Central memory CD8-positive, alpha-beta T cell (primary cell): ENCODE measurements around the gene CARD11.
A peak's percentile ranks its signal among the peaks of the same experiment; 100 is the strongest.

Source experiments
- ATAC-seq: fragments of 150-1000 bp; cut with Tn5 transposase; replicated peaks from 2 replicates; pipeline ENCODE4 v1.10.0; 2022; ENCODE audit warnings: mild to moderate bottlenecking, moderate FRiP score, moderate number of reproducible peaks; ENCODE audit not compliant: poor library complexity, severe bottlenecking; ENCODE audit errors: extremely low read depth
- DNase-seq, 2 donors: peaks; one replicate each; pipeline ENCODE4 v3.0.0; 2021; ENCODE audit warnings: low spot score in 2 of 2
- H3K27ac Mint-ChIP-seq: one replicate; pipeline ENCODE4 v1.8.0; 2022; ENCODE audit warnings: low read depth, mild to moderate bottlenecking, moderate library complexity, mixed read lengths
- H3K27me3 Mint-ChIP-seq: one replicate; pipeline ENCODE4 v1.8.0; 2022; ENCODE audit warnings: mixed read lengths
- H3K36me3 Mint-ChIP-seq: one replicate; pipeline ENCODE4 v1.8.0; 2022; ENCODE audit warnings: mild to moderate bottlenecking, moderate library complexity, mixed read lengths; ENCODE audit not compliant: insufficient read depth
- H3K4me1 Mint-ChIP-seq: one replicate; pipeline ENCODE4 v1.8.0; 2022; ENCODE audit warnings: mixed read lengths
- H3K4me3 Mint-ChIP-seq: one replicate; pipeline ENCODE4 v1.8.0; 2022; ENCODE audit warnings: mild to moderate bottlenecking, moderate library complexity, mixed read lengths
- H3K9me3 Mint-ChIP-seq: one replicate; pipeline ENCODE4 v1.8.0; 2022; ENCODE audit warnings: mixed read lengths

CARD11 gene

DNA sequence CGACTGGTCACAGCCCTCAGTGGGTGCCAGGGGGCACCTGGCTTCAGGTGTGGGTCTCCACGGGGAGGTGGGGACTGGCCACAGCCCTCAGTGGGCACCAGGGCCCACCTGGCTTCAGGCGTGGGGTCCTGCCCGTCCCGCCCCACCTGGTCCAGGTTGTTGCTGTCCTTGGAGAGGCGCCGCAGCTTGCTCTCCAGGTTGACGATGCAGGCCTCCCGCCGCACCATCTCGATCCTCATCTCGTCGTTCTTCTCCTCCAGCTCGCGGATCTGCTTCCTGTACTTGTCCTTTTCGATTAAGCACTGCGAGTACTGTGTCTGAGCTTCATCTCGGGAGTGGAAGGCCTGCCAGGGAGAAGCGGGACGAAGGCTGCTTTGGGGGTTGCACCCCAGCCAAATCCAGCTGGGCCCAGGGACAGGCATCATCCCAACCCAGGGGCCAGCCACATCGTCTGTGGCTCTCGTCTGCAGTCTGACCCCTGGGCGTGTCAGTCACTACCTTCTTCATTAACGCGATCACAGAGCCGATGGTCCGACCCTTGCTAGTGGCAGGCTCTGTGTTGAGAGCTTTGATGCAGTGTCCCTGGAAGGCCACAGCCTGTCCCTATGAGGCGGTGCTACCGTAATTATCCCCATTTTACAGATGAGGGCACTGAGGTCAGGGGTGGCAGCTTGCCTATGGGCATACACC lies 106.6 kb downstream of the CARD11 start:
- DNase-seq, result no peak
- Mint-ChIP-seq H3K4me1 (peaks cover 13% of the 10 kb centered on the region), H3K27me3 (no peaks in the 10 kb centered on the region), H3K4me3 (no peak overlapping the region), H3K27ac (no peak overlapping the region), H3K36me3 (peaks cover 65% of the 10 kb centered on the region), H3K9me3 (no peaks in the 10 kb centered on the region)
- no peak for ATAC-seq

DNA sequence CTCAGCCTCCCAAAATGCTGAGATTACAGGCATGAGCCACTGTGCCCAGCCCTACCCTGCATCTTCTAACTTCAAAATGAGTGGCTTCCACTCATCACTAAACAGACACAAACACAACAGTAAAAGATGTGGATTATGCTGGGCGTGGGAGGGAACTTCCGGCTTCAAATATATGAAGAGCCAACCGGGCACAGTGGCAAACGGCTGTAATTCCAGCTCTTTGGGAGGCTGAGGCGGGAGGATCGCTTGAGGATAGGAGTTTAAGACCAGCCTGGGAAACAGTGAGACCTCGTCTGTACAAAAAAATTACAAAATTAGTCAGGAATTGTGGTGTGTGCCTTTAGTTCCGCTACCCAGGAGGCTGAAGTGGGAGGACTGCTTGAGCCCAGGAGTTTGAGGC lies 107.4 kb downstream of the CARD11 start:
- H3K4me3 Mint-ChIP-seq, result no peak overlapping the region
- peaks cover 62% of the 10 kb centered on the region for H3K36me3 Mint-ChIP-seq

DNA sequence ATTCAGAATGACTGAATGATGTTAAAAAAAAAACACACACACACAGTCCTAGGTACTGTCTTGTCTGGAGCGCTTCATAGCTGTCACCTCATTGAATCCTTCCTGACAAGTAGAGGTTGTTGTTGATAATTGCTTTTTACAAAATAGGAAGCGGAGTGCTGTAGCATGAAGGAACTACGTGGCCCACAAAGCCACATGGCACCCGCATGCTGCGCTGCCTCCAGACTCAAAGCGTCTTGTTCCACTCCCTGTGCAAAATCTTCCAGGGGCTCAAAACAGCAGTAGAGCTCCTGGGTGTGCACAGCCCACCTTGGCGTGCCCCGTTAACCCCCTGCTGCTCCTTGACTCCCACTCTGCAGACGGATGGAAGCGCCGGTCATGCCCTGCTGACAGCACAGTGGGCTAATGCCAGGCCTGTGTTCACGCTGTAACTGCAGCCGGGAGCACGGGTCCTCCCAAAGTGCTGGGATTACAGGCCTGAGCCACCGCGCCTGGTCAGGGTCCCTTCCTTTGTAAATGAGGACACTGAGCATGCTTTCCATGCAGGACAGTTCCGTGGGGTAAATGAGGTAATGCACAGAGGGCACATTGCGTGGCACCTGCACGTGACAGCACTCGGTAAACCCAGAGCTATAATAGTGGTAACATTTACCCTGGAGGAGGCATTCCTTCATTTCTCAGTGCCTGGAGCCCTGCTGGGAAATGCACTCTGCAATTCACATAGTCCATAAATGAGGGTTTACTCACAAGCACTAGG lies 108.5 kb downstream of the CARD11 start:
- Mint-ChIP-seq H3K36me3 (peaks cover 63% of the 10 kb centered on the region), H3K4me1 (peaks cover 6% of the 10 kb centered on the region), H3K4me3 (no peak overlapping the region), H3K27me3 (no peaks in the 10 kb centered on the region), H3K9me3 (no peaks in the 10 kb centered on the region), H3K27ac (peak overlapping the region; percentile 89)
- ATAC-seq (no peak), DNase-seq (no peak)

More for the DNA sequence above, 107.4 kb downstream of the CARD11 start:
- H3K9me3 Mint-ChIP-seq, result no peaks in the 10 kb centered on the region
- DNase-seq, result no peak
- H3K27me3 Mint-ChIP-seq, result no peaks in the 10 kb centered on the region
- no peak for ATAC-seq
- H3K4me1 Mint-ChIP-seq, result peaks cover 13% of the 10 kb centered on the region
- no peak overlapping the region for H3K27ac Mint-ChIP-seq

DNA sequence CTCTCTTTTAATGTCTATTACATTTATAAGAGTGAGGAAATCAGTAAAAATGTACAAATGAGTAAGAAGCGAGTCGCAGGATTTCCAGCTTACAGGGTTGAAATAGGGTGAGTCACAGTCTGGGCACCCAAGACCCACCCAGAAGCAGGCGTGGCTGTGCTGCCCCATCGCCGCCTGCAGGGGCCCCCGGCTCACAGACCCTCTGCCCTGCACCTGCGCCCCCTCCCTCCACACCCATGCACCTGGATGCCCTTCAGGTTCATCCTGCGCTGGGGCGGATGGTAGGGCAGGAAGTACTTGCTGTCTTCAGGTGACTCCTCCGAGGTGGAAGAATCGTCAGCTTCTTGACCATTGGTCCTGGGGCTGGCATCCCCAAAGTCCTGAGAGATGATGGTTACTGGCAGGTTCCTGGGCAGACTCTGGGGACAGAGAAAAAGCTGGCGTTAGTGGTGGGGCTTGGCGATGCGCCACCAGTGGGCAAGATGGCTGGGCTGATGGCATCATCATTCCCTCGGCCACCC lies 109.4 kb downstream of the CARD11 start:
- no peaks in the 10 kb centered on the region for H3K4me1 Mint-ChIP-seq
- DNase-seq (no peak), ATAC-seq (no peak)
- peaks cover 60% of the 10 kb centered on the region for H3K36me3 Mint-ChIP-seq
- H3K27ac Mint-ChIP-seq, result peak overlapping the region; percentile 89
- no peak overlapping the region for H3K4me3 Mint-ChIP-seq
- H3K9me3 Mint-ChIP-seq, result no peaks in the 10 kb centered on the region
- H3K27me3 Mint-ChIP-seq, result no peaks in the 10 kb centered on the region

DNA sequence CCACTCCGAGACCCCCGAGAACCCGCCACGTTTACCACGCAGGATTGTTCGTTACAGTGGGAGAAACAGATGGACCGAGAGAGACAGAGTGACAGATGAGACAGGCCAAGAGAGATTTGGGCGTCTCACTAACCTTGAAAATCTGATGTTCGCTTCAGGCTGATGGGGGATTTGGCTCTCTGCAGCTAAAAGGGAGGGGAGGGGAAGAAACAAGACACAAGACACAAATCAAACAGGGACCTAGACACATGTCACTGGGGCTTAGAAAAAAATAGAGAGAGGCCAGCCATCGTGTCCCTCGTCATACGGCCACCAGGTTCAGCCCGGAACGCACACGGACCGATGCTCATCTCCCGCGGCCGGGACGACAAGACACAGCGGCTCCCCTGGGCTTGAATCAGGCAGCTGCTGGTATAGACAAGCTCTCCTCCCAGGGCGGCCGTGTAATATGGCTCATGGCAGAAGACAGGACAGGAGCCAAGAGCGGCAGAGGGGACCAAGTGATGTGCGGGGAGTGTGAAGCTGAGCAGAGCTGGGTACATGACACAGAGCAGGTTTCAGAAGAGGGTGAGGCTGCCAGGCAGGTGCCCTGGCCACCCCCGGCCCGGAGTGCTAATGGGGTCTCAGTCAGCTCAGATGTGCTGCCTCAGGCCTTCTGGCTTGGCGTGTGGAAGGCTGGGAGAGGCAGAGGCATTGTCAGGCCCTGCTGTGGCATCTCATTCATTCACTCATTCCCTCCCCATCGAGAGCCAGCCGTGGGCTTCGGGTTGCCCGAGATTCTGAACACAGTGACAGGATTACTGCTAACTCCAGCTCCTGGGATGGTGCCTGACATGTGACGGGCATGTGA lies 111.0 kb downstream of the CARD11 start:
- Mint-ChIP-seq H3K27me3 (no peaks in the 10 kb centered on the region), H3K36me3 (peaks cover 65% of the 10 kb centered on the region), H3K4me1 (no peaks in the 10 kb centered on the region), H3K4me3 (no peak overlapping the region), H3K9me3 (no peaks in the 10 kb centered on the region), H3K27ac (peak overlapping the region; percentile 89)
- ATAC-seq (no peak), DNase-seq (no peak)

DNA sequence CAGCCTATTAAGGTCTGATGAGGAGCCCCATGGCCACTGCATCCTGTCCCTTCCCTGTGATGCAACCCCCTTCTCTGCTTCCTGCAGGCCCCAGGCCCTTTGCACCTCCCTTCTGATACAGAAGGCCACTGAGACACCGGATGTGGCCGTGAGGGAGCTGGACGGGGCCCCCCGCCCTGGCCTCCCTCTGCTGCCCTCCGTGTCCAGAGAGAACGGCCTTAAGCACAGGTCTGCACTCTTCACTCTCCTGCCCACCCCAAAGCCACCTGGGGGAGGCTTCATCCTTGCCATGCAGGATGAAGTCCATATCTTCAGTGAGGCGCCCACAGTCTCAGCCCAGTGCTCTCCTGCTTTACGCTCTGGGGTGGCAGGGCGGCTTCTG lies 112.6 kb downstream of the CARD11 start:
- no peaks in the 10 kb centered on the region for H3K4me1 Mint-ChIP-seq
- no peak overlapping the region for H3K27ac Mint-ChIP-seq
- DNase-seq (no peak), ATAC-seq (no peak)
- H3K4me3 Mint-ChIP-seq, result no peak overlapping the region
- H3K27me3 Mint-ChIP-seq, result no peaks in the 10 kb centered on the region
- peaks cover 62% of the 10 kb centered on the region for H3K36me3 Mint-ChIP-seq
- H3K9me3 Mint-ChIP-seq, result no peaks in the 10 kb centered on the region

DNA sequence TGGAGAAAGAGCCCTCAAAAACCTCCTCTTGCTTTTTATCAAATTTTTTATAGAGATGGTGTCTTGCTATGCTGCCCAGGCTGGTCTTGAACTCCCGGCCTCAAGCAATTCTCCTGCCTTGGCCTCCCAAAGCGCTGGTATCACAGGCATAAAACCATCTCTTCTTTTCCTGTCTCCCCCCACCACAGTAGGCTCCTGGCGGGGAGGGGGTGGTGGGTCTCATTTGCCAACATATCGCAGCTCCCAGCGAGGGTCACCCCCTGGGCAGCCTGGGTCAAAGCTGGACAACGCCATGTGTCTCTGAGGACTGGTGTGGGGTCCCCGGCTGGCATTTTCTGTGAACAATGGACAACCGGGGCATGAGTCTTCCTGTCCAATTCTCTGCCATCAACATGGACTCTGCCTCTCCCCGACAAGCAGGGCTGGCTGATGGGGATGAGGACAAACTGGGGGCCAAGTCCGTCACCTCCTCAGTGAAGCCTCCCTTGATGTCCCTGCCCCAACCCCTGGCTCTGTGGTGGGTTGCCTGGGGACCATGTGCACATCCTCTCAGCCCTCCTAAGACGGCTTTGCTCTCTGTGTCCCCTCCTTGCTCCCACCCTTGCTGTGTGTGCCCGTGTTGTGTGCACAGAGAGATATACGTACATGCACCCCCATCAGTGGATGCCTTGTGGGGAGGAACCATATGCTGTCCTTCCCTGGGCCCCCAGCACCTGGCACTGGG lies 113.2 kb downstream of the CARD11 start:
- Mint-ChIP-seq H3K36me3 (peaks cover 66% of the 10 kb centered on the region), H3K27ac (no peak overlapping the region), H3K9me3 (no peaks in the 10 kb centered on the region), H3K27me3 (no peaks in the 10 kb centered on the region), H3K4me1 (no peaks in the 10 kb centered on the region), H3K4me3 (no peak overlapping the region)
- no peak for DNase-seq
- no peak for ATAC-seq

DNA sequence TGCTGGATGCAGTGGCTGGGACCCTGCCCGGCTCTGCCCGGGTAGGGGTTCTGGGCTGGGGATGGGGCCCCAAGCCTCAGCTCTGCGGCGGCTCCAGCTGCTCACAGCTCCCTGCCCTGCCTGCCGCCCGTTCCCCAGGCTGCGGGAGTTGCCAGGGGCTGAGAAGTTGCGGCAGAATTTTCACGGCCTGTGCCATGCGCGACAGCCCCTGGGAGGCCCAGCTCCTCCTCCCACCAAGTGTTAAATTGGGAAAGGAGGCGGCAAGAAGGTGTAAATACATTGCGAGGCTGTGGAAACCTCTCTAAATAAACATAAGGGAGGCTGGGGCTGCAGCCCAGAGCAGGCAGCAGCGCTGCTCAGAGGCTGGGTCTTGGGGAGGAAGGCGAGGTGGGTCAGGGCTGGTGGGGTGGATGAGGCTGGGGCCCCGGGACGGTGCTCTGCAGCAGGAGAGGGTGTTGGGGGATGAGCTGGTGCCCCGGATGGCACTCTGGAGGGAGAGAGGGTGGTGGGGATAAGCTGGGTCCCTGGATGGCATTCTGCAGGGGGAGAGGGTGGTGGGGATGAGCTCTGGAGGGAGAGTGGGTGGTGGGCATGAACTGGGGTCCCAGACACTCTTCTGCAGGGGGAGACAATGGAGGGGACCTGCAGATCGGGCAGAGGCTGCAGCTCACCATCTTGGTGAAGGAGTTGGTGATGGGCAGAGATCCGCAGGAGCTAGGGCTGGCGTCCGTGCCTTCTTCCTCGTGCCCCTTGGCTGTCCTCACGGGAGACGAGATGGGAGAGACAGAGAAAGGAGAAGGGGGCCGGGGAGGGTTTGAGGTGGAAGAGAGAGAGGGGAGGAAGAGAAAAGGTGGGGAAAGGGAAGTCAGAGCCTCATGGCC lies 114.1 kb downstream of the CARD11 start:
- Mint-ChIP-seq H3K4me3 (no peak overlapping the region), H3K4me1 (no peaks in the 10 kb centered on the region), H3K27me3 (no peaks in the 10 kb centered on the region), H3K36me3 (peaks cover 65% of the 10 kb centered on the region), H3K9me3 (no peaks in the 10 kb centered on the region), H3K27ac (no peak overlapping the region)
- ATAC-seq (no peak), DNase-seq (no peak)

DNA sequence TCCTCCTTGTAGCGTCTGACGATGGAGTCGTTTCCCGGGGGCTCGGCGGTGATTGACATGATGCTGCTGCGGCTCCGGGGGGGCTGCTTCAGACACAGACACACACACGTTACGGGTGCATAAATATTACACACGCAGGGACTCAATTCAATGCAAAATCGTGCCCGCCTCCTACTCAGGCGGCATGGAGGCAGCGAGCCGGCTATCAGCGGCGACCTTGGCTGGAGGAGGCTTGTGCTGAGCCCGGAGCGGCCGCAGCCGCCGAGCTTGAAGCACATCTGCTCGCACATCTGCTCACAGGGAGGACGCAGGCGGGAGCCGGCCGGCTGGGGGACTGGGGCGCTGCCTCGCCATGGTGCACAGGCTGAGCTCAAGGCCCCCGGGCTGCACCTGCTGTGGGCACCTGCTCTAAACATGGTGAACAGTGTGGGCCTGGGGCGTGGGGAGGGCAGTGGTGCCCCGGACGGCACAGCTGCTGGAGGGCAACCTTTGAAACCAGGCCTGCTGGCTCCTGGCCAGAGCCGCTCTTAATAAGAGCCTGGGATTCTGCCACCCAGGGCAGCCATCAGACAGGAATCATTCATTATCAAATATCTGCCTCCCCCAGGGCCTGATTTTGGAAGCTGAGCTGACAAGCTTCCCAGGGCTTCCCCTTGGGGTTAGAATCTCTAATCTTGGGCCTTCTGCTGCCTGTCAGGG lies 114.9 kb downstream of the CARD11 start:
- H3K9me3 Mint-ChIP-seq, result no peaks in the 10 kb centered on the region
- DNase-seq, result no peak
- no peak for ATAC-seq
- no peak overlapping the region for H3K4me3 Mint-ChIP-seq
- H3K27ac Mint-ChIP-seq, result no peak overlapping the region
- H3K27me3 Mint-ChIP-seq, result no peaks in the 10 kb centered on the region
- peaks cover 60% of the 10 kb centered on the region for H3K36me3 Mint-ChIP-seq
- no peaks in the 10 kb centered on the region for H3K4me1 Mint-ChIP-seq

DNA sequence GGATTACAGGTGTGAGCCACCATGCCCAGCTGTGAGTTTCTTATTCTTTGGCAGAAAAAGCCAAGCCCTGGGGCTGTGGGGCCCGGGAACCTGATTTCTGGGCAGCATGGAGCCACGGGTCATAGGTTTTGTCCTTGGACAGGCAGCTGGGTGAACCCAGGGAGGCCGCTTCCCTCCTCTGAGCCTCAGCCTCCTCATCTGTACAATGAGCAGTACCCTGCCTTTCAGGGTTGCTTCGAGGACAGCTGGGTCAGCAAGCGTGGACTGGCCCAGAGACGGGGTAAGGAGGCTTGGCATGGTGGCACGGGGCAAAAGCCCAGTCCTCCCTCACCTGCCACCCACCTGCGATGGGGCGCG lies 115.4 kb downstream of the CARD11 start:
- no peaks in the 10 kb centered on the region for H3K4me1 Mint-ChIP-seq
- H3K27ac Mint-ChIP-seq, result no peak overlapping the region
- no peak for DNase-seq
- no peaks in the 10 kb centered on the region for H3K9me3 Mint-ChIP-seq
- H3K27me3 Mint-ChIP-seq, result no peaks in the 10 kb centered on the region
- no peak overlapping the region for H3K4me3 Mint-ChIP-seq
- peaks cover 58% of the 10 kb centered on the region for H3K36me3 Mint-ChIP-seq
- ATAC-seq, result no peak

DNA sequence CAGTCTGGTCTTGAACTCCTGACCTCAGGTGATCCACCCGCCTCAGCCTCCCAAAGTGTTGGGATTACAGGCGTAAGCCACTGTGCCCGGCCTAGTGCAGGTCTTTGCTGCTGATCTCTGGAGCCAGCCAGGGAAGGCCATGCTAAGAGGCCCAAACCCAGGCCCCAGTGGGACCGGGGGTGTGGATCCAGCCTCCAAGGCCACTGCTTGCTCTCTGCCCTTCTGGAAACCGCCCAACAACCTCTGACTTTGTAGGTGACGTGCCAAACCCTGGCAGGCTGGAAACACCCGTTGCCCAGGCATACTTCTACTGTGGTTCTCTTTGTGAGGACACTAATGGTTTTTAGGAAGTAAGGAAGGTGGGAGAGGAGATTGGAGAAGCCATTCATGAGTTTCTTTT lies 116.1 kb downstream of the CARD11 start:
- ATAC-seq, result no peak
- no peak for DNase-seq
- H3K27me3 Mint-ChIP-seq, result no peaks in the 10 kb centered on the region
- H3K36me3 Mint-ChIP-seq, result peaks cover 57% of the 10 kb centered on the region
- H3K27ac Mint-ChIP-seq, result peak overlapping the region; percentile 76
- H3K4me1 Mint-ChIP-seq, result no peaks in the 10 kb centered on the region
- H3K9me3 Mint-ChIP-seq, result no peaks in the 10 kb centered on the region
- H3K4me3 Mint-ChIP-seq, result no peak overlapping the region
